GM13976 (cell line): ENCODE results near the gene PPFIA2.

Experiments
- DNase-seq: peaks from one replicate; pipeline ENCODE4 v3.0.0; 2012; ENCODE audit warnings: low spot score
- CTCF ChIP-seq: IDR thresholded peaks from 2 replicates; pipeline ENCODE4 v1.5.1; 2012; ENCODE audit warnings: borderline replicate concordance, mild to moderate bottlenecking; ENCODE audit not compliant: insufficient read depth; ENCODE audit errors: extremely low read depth, missing control alignments, control extremely low read depth
- in situ Hi-C: fragments of 300-500 bp; cut with MboI; formaldehyde crosslinking; loops from one replicate; pipeline ENCODE4 v1.12.0; 2022; ENCODE audit warnings: low sequenced_read_pairs, mixed read lengths, inconsistent platforms; ENCODE audit not compliant: unreplicated experiment

Gene PPFIA2

GRCh38 chr12:81450920-81451739 is 308.0 kb downstream of the PPFIA2 start:
- no peak for DNase-seq
- TF ChIP-seq CTCF, result peak; percentile 43
- in situ Hi-C loops, result no loop called here

GRCh38 chr12:81441629-81442028 is 317.5 kb downstream of the PPFIA2 start:
- in situ Hi-C loops, result no loop called here
- DNase-seq, result no peak
- TF ChIP-seq CTCF, result no peak

GRCh38 chr12:81440001-81440400 is 319.1 kb downstream of the PPFIA2 start:
- DNase-seq, result no peak
- in situ Hi-C loops, result no loop called here
- no peak for TF ChIP-seq CTCF

- no peak for TF ChIP-seq CTCF
- DNase-seq, result no peak
- in situ Hi-C loops, result no loop called here
Measured at GRCh38 chr12:81439344-81439743, 319.8 kb downstream of the PPFIA2 start.

GRCh38 chr12:81417056-81417455 is 342.1 kb downstream of the PPFIA2 start:
- TF ChIP-seq CTCF, result no peak
- in situ Hi-C loops, result no loop called here
- DNase-seq, result no peak

- TF ChIP-seq CTCF, result no peak
- no peak for DNase-seq
- in situ Hi-C loops, result no loop called here
Measured at GRCh38 chr12:81416571-81416970, 342.6 kb downstream of the PPFIA2 start.

- no peak for TF ChIP-seq CTCF
- DNase-seq, result no peak
- in situ Hi-C loops, result no loop called here
Measured at GRCh38 chr12:81414441-81414840, 344.7 kb downstream of the PPFIA2 start.
